Gastrocnemius medialis (tissue), 4 donors: ENCODE results near the gene PRR16. TPM values are rescaled to one million over a fixed set of nuclear protein-coding genes. Genes with fewer than 3 reads are reported as not detected.

Experiments used
- ATAC-seq, 2 donors: fragments of 150-250 bp; one replicate each; pipeline ENCODE4 v1.9.1; 2016
- DNase-seq, 2 donors: peaks; one replicate each; pipeline ENCODE4 v3.0.0-alpha.2; 2019
- H3K27ac ChIP-seq, 4 donors: fragments of 200-600 bp; sonication (generic); 1 replicate in 1 of 4; 2 replicates in 3 of 4; pipeline ENCODE4 v1.5.1; 2016 to 2018; ENCODE audit warnings: mild to moderate bottlenecking in 2 of 4, moderate library complexity in 1 of 4
- H3K27me3 ChIP-seq, 3 donors: fragments of 200-600 bp; sonication (generic) in 2 of 3; 1 replicate in 1 of 3; 2 replicates in 2 of 3; pipeline versions ENCODE4 v1.5.1 to v1.6.0; 2016 to 2019; ENCODE audit warnings: mild to moderate bottlenecking in 1 of 3, moderate library complexity in 1 of 3
- H3K36me3 ChIP-seq, 2 donors: fragments of 200-600 bp; sonication (generic) in 1 of 2; one replicate each; pipeline ENCODE4 v1.5.1; 2017 to 2018
- H3K4me1 ChIP-seq, 2 donors: fragments of 200-600 bp; sonication (generic) in 1 of 2; one replicate each; pipeline ENCODE4 v1.5.1; 2016 to 2017; ENCODE audit warnings: mild to moderate bottlenecking in 2 of 2
- H3K4me3 ChIP-seq, 4 donors: fragments of 200-600 bp; sonication (generic) in 3 of 4; 1 replicate in 1 of 4; 2 replicates in 3 of 4; pipeline ENCODE4 v1.5.1; 2016 to 2019; ENCODE audit warnings: mild to moderate bottlenecking in 2 of 4
- H3K9me3 ChIP-seq, 3 donors: fragments of 200-600 bp; sonication (generic) in 2 of 3; 1 replicate in 1 of 3; 2 replicates in 2 of 3; pipeline ENCODE4 v1.5.1; 2016 to 2019
- POLR2A ChIP-seq, 2 donors: fragments of 450-650 bp; IDR thresholded peaks; one replicate each; pipeline ENCODE4 v1.6.1; 2017; ENCODE audit warnings: antibody characterized with exemption in 2 of 2, mild to moderate bottlenecking in 2 of 2, moderate library complexity in 2 of 2
- in situ Hi-C, 4 donors: fragments of 200-750 bp; cut with MboI; loops; one replicate each; pipeline versions ENCODE4 v1.15.0 to v1.8.0; 2017; ENCODE audit warnings: low sequenced_read_pairs in 4 of 4
- intact Hi-C: fragments of 100-400 bp; cut with DNase I; formaldehyde crosslinking; loops from one replicate; pipeline ENCODE4 v1.15.1; 2023; ENCODE audit warnings: low total_unique reads
- total RNA-seq, 4 donors: library from RNA; depleted of rRNA; stranded (reverse); fragments of >200 nt; gene quantifications; one replicate each; pipeline versions ENCODE4 v1.1.0 to v1.2.3, GENCODE V29; 2016
- TF ChIP-seq, protein P1 (sequence below), 5 experiments: fragments of 450-650 bp in 3 of 5; fragments of 200-600 bp in 2 of 5; sonication (generic) in 2 of 5; IDR thresholded peaks in 4 of 5; conservative IDR thresholded peaks in 1 of 5; 1 replicate in 4 of 5; 2 replicates in 1 of 5; pipeline ENCODE4 v1.5.1; 2016 to 2019; ENCODE audit warnings: antibody characterized with exemption in 5 of 5, mild to moderate bottlenecking in 3 of 5, moderate library complexity in 3 of 5

Gene PRR16
- total RNA-seq, 4 donors from 2014 or later: 0.66 to 3.9 (median 2.6) TPM

DNA sequence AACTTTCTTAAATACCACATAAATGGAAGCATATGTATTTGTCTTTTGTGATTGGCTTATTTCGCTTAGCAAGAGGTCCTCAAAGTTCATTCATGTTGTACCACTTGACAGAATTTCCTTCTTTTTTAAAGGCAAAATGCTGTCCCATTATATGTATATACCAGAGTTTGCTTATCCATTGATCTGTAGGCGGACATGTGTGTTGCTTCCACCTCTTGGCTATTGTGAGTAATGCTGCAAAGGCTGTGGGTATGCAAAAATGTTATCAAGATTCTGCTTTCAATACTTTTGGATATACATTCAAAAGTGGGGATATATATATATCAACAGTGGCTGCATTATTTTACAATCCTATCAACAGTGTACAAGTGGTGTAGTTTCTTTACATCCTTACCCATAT is 271.0 kb downstream of the PRR16 start:
- in situ Hi-C loops (no loop called here), intact Hi-C loops (no loop called here)
- H3K4me1 ChIP-seq: no peaks in the 10 kb centered on the region
- no peaks in the 10 kb centered on the region for H3K9me3 ChIP-seq
- no peak for ATAC-seq
- TF ChIP-seq, protein P1, sequence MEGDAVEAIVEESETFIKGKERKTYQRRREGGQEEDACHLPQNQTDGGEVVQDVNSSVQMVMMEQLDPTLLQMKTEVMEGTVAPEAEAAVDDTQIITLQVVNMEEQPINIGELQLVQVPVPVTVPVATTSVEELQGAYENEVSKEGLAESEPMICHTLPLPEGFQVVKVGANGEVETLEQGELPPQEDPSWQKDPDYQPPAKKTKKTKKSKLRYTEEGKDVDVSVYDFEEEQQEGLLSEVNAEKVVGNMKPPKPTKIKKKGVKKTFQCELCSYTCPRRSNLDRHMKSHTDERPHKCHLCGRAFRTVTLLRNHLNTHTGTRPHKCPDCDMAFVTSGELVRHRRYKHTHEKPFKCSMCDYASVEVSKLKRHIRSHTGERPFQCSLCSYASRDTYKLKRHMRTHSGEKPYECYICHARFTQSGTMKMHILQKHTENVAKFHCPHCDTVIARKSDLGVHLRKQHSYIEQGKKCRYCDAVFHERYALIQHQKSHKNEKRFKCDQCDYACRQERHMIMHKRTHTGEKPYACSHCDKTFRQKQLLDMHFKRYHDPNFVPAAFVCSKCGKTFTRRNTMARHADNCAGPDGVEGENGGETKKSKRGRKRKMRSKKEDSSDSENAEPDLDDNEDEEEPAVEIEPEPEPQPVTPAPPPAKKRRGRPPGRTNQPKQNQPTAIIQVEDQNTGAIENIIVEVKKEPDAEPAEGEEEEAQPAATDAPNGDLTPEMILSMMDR (IDR thresholded peaks at IDR 0.05 in 4 of 5, conservative IDR thresholded peaks at IDR 0.05 in 1 of 5): no peak
- no peak for TF ChIP-seq POLR2A (IDR thresholded peaks at IDR 0.05)
- H3K27me3 ChIP-seq: no peaks in the 10 kb centered on the region
- no peak overlapping the region for H3K4me3 ChIP-seq
- DNase-seq: no peak
- H3K36me3 ChIP-seq: no peaks in the 10 kb centered on the region
- no peak overlapping the region for H3K27ac ChIP-seq
